VCaP (cell line): Measurements from ENCODE around the gene SLC24A3.

Source experiments
- H3K27ac ChIP-seq: fragments of 450-650 bp; 2 replicates; pipeline ENCODE4 v1.5.1; 2017
- CTCF ChIP-seq: fragments of 450-650 bp; conservative IDR thresholded peaks from 2 replicates; pipeline ENCODE4 v1.5.1; 2017; ENCODE audit warnings: mild to moderate bottlenecking, moderate library complexity

The SLC24A3 gene

DNA sequence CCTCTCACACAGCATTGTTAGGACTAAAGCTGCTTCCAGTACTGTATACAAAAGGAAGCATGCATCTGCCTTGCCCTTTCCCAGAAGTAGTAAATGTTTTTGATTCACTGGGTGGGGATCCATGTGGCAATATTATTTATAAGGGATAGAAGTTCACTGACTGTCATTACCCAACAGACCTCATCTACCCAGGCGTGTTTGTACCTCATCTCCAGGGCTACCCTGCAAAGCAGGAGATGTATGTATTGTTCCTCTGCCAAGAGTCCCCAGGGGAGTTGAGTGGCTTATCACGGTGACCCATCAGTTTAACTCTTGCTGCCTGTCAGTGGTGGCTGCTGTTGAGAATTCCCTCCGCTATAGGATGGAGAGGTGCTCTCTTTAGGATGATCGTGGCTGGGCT lies 42.5 kb downstream of the SLC24A3 start:
- no peak for TF ChIP-seq CTCF
- no peak overlapping the region for H3K27ac ChIP-seq

DNA sequence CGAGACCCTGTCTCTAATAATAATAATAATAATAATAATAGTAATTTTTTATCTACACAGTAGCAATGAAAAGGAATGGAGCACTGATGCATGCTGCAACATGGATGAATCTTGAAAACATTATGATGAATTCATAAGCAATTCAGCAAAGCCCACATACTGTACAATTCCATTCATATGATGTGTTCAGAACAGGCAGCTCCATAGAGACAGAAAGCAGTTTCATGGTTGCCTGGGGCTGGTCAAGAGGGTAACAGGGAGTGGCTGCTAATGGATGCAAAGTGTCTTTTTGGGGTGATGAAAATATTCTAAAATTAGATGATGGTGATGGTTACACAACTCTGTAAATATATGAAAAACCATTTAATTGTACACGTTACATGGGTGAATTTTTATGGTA lies 43.6 kb downstream of the SLC24A3 start:
- no peak for TF ChIP-seq CTCF

DNA sequence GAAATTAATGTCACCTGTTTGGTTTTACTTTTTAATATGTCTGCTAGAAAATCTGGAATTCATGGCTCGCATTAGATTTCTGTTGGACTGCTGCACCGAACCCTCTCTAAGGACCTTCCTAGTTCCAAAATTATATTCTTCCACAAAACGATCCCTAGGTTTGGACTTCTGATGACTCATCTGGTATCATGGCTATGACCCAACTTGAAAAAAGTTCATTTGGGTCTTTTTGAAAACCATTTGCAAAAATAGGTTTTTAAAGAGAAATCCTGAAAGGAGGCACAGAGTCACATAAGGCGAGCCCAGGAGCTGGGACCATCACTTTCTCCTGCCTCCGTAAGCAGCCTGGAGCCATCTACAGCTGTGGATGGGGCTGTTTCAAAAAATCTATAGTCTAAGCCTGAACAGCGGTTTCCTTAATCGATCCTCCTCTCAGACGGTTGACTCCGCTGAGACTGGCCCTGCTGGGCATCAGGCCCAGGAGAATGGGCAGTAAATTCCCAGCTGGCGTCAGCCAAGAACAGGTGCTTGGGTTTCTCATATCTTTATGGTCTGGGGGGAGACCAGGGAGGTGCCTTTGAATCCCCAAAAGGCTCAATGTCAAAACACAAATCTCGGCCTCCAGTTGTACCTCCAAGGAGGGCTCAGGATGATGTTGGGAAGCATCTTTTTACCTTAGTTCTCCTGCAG lies 44.6 kb downstream of the SLC24A3 start:
- TF ChIP-seq CTCF = no peak
- H3K27ac ChIP-seq = peak overlapping the region; percentile 9; the same call in 1 of the 2 replicates

More for the DNA sequence above, 43.6 kb downstream of the SLC24A3 start:
- no peak overlapping the region for H3K27ac ChIP-seq

GRCh38 chr20:19257865-19258264 lies 45.4 kb downstream of the SLC24A3 start:
- peak overlapping the region; percentile 9; the same call in 1 of the 2 replicates for H3K27ac ChIP-seq
- no peak for TF ChIP-seq CTCF

DNA sequence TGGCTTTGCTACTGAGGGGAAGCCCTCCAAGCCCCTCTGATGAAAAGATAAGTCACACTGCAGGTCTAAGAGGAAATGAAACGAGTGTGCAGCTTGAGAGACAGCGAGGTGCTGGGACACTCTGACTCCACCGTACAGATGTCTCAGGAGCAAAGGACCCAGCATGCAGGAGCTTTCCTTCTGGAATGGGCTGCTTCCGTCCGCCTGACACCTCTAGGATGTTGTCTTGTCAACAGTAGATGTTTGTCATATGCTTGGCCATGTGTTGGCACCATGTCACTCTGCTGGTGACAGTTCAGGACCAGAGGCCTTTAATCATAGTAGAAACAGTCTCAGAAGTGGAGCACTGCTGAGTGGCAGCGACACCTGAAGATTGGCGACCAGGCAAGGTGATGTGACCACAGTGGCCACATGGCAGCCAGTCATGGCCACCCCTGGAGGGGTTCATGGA lies 46.7 kb downstream of the SLC24A3 start:
- peak overlapping the region; percentile 9; the same call in 1 of the 2 replicates for H3K27ac ChIP-seq
- TF ChIP-seq CTCF = no peak

DNA sequence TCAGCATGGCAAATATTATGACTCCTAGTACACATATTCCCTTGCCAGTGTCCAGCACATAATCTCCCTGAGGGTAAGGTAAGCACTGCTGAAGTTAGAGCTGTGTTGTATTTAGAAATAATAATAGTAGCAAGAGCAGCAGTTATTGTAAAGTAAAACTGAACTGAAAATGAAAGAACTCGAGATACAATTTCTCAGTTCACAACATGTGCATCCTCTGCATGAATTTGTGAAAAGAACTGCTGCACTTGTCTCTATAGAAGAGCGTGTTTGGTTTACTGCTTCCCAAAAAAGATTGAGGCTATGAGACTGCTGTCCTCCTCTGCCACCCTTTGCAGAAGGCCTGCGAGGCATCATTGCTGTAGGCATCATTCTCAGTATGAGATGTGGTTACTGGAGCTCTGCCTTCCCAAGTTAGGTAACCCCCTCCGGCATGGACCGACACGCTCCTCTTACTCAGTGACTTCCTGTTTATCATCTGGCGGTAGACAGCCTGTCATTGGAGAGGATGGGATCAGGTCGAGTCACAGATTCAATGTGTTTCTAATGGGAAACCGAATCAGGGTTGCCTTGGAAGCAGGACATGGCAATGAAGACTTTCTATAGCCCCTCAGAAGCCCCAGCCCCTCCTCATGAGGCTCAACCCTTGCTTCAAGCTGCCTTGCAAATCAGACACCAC lies 48.1 kb downstream of the SLC24A3 start:
- TF ChIP-seq CTCF = no peak
- no peak overlapping the region for H3K27ac ChIP-seq

DNA sequence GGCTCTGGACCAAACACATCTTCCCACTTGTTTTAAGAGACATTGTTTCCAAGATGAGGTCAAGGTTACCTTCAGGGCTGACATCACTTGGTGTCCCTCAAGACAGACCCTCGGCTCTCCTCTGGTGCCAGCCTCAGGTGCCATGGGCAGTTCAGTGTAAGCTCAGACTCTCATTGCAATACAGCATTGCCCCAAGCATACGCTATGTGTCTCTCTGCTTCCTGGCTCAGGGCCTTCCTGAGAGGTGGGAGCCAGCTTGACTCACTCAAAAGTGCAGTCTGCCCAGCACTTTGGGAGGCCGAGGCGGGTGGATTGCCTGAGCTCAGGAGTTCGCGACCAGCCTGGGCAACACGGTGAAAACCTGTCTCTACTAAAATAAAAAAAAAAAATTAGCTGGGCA lies 51.7 kb downstream of the SLC24A3 start:
- no peak overlapping the region for H3K27ac ChIP-seq
- TF ChIP-seq CTCF = no peak
